ENCODE data around the gene TNFRSF13B. TPM values are rescaled to one million over a fixed set of nuclear protein-coding genes. Genes with fewer than 3 reads are reported as not detected.
"Not testable (repeated sequence)": the region's sequence is repeated elsewhere in the genome, so short reads cannot be mapped to it uniquely, and the experiment has no call there.

The TNFRSF13B gene
- total RNA-seq, 5 donors from 2014 or later (not counting 1 experiment from before 2014, with no cell fraction given), result 0.60 to 7.2 (median 5.0) TPM; not detected in 1

- DNase-seq; CTCF ChIA-PET; H3K27me3 Mint-ChIP-seq; H3K27ac ChIP-seq (ENCODE audit: low read length); H3K27me3 ChIP-seq (replicated peaks in 1 of 2; ENCODE audit: control insufficient read depth in 2 of 2, extremely low read depth in 1 of 2, insufficient read depth in 2 of 2, low read length in 1 of 2); H3K36me3 ChIP-seq (ENCODE audit: control insufficient read depth in 2 of 2, extremely low read depth in 1 of 2, insufficient read depth in 1 of 2, low read length in 1 of 2); H3K36me3 Mint-ChIP-seq; H3K4me3 Mint-ChIP-seq; POLR2A ChIA-PET; H3K4me3 ChIP-seq (ENCODE audit: control insufficient read depth in 1 of 2, extremely low read depth in 1 of 2, low read length in 1 of 2); H3K9me3 ChIP-seq; H3K9me3 Mint-ChIP-seq; ATAC-seq (replicated peaks in 1 of 4): not testable (repeated sequence)
- Mint-ChIP-seq H3K4me1 (peaks cover 33 to 40% (median 39%) of the 10 kb centered on the region in 3 donors), H3K27ac (peak overlapping the region; percentile 39 to 90)
- peaks cover 2 to 35% of the 10 kb centered on the region in 2 experiments for H3K4me1 ChIP-seq (ENCODE audit: control insufficient read depth in 1 of 2, extremely low read depth in 1 of 2, insufficient read depth in 2 of 2, low read length in 2 of 2)
- WGBS (ENCODE audit: insufficient coverage), result 82% methylated on average over 12 of the region's 14 CpGs
Observed at GRCh38 chr17:17013828-17014747, 42.2 kb upstream of the TNFRSF13B start.

DNA sequence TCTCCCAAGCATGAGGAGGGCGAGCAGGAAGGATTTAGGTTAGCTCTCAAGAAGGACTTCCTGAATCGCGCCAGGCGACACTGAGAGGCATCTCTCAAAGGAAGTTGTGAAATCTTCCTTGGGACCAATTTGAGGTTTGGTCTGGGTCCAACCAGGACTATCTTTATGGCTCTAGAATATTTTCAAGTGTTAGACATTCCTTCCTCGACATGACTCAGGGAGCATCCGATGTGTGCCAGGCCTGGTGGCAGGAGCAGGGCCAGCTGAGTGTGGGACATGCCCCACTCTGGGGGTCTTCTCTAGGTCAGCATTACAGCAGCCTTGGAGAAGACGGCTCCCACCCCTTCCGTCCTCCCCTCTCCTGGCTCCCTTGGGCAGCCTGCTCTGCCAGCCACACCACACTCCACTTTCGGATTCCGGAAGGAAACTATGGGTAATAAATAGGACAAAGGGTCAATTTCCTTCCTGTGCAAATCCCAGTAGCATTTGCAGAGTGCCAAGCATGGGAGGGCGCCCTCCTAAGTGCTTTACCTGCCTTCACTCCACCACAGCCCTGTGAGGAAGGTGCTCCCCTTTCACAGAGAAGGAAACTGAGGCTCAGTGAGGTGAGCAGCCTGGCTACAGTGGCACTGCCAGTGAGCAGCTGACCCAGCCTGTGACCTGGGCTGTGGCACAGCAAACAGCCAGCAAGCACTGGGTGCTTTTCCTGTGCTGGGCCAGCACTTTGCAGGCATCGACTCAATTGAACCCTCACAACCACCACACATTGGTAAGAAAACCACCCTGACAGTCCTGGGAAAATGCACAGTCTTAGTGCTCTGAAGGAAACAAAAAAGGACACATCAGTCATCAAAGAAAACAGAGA is 39.4 kb upstream of the TNFRSF13B start:
- peaks cover 0 to 13% of the 10 kb centered on the region in 2 experiments for H3K4me1 ChIP-seq (ENCODE audit: control insufficient read depth in 1 of 2, extremely low read depth in 1 of 2, insufficient read depth in 2 of 2, low read length in 2 of 2)
- H3K9me3 Mint-ChIP-seq; H3K36me3 Mint-ChIP-seq; H3K4me3 ChIP-seq (ENCODE audit: control insufficient read depth in 1 of 2, extremely low read depth in 1 of 2, low read length in 1 of 2); H3K4me3 Mint-ChIP-seq; H3K9me3 ChIP-seq; H3K27me3 Mint-ChIP-seq; H3K27ac ChIP-seq (ENCODE audit: low read length); DNase-seq; H3K27me3 ChIP-seq (replicated peaks in 1 of 2; ENCODE audit: control insufficient read depth in 2 of 2, extremely low read depth in 1 of 2, insufficient read depth in 2 of 2, low read length in 1 of 2); H3K27ac Mint-ChIP-seq; CTCF ChIA-PET; ATAC-seq (replicated peaks in 1 of 4); POLR2A ChIA-PET; H3K36me3 ChIP-seq (ENCODE audit: control insufficient read depth in 2 of 2, extremely low read depth in 1 of 2, insufficient read depth in 1 of 2, low read length in 1 of 2): not testable (repeated sequence)
- peaks cover 14 to 18% (median 18%) of the 10 kb centered on the region in 3 donors for H3K4me1 Mint-ChIP-seq
- no CpG with 5 or more reads among the region's 12 CpGs for WGBS (ENCODE audit: insufficient coverage)

- peaks cover 7 to 12% (median 11%) of the 10 kb centered on the region in 3 donors for H3K4me1 Mint-ChIP-seq
- H3K9me3 ChIP-seq; H3K36me3 ChIP-seq (ENCODE audit: control insufficient read depth in 2 of 2, extremely low read depth in 1 of 2, insufficient read depth in 1 of 2, low read length in 1 of 2); H3K27me3 Mint-ChIP-seq; H3K27me3 ChIP-seq (replicated peaks in 1 of 2; ENCODE audit: control insufficient read depth in 2 of 2, extremely low read depth in 1 of 2, insufficient read depth in 2 of 2, low read length in 1 of 2); POLR2A ChIA-PET; H3K4me3 Mint-ChIP-seq; DNase-seq; H3K27ac Mint-ChIP-seq; H3K36me3 Mint-ChIP-seq; H3K27ac ChIP-seq (ENCODE audit: low read length); ATAC-seq (replicated peaks in 1 of 4); H3K9me3 Mint-ChIP-seq; CTCF ChIA-PET; H3K4me3 ChIP-seq (ENCODE audit: control insufficient read depth in 1 of 2, extremely low read depth in 1 of 2, low read length in 1 of 2): not testable (repeated sequence)
- no CpG with 5 or more reads among the region's 12 CpGs for WGBS (ENCODE audit: insufficient coverage)
- peaks cover 0 to 11% of the 10 kb centered on the region in 2 experiments for H3K4me1 ChIP-seq (ENCODE audit: control insufficient read depth in 1 of 2, extremely low read depth in 1 of 2, insufficient read depth in 2 of 2, low read length in 2 of 2)
Observed at GRCh38 chr17:17010545-17011034, 38.7 kb upstream of the TNFRSF13B start.

- H3K4me3 Mint-ChIP-seq; ATAC-seq (replicated peaks in 1 of 4): not testable (repeated sequence)
Observed at GRCh38 chr17:17009972-17010371, 38.1 kb upstream of the TNFRSF13B start.

DNA sequence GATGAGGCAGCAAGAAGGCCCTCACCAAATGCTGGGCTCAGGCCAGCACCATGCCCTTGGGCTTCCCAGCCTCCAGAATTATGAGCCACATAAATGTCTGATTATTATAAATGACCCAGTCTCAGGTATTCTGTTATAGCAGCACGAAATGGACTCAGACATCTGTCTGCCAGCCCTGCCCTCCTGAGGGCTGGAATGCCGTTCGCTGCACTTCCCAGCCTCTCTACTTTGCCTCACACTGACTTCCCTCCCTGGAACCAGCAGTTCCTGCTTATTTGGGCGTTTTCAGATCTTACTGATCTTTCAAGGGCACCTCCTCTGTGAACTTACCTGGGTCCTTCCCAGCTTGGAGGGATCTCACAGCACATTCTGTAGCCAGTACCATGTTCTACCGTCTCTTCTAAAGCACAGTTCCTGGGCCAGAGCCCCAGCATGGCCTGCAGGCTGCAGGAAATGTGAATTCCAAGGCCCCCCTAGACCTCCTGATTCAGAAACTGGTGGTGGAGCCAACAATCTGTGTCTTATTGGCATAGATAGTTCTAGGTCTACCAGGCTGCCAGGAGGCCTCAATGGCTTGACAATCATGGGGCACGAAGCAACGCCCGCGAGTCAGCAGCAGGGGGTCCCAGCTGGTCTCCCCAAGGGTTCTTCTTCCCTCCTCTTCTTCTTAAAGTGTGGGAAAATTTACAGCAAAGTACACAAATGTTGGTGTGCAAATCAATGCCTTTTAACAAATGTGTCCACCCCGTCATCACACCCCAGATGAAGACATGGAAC is 36.9 kb upstream of the TNFRSF13B start:
- H3K27me3 Mint-ChIP-seq; H3K36me3 ChIP-seq (ENCODE audit: control insufficient read depth in 2 of 2, extremely low read depth in 1 of 2, insufficient read depth in 1 of 2, low read length in 1 of 2); H3K9me3 ChIP-seq; H3K4me1 Mint-ChIP-seq; H3K4me1 ChIP-seq (ENCODE audit: control insufficient read depth in 1 of 2, extremely low read depth in 1 of 2, insufficient read depth in 2 of 2, low read length in 2 of 2); H3K4me3 ChIP-seq (ENCODE audit: control insufficient read depth in 1 of 2, extremely low read depth in 1 of 2, low read length in 1 of 2); H3K27me3 ChIP-seq (replicated peaks in 1 of 2; ENCODE audit: control insufficient read depth in 2 of 2, extremely low read depth in 1 of 2, insufficient read depth in 2 of 2, low read length in 1 of 2); ATAC-seq (replicated peaks in 1 of 4); H3K4me3 Mint-ChIP-seq; H3K27ac Mint-ChIP-seq; H3K9me3 Mint-ChIP-seq; POLR2A ChIA-PET; H3K27ac ChIP-seq (ENCODE audit: low read length); CTCF ChIA-PET; DNase-seq; H3K36me3 Mint-ChIP-seq: not testable (repeated sequence)
- no CpG with 5 or more reads among the region's 10 CpGs for WGBS (ENCODE audit: insufficient coverage)

More at GRCh38 chr17:17009972-17010371, 38.1 kb upstream of the TNFRSF13B start:
- H3K4me1 Mint-ChIP-seq; H3K27me3 Mint-ChIP-seq; H3K27me3 ChIP-seq (replicated peaks in 1 of 2; ENCODE audit: control insufficient read depth in 2 of 2, extremely low read depth in 1 of 2, insufficient read depth in 2 of 2, low read length in 1 of 2); POLR2A ChIA-PET; CTCF ChIA-PET; H3K4me1 ChIP-seq (ENCODE audit: control insufficient read depth in 1 of 2, extremely low read depth in 1 of 2, insufficient read depth in 2 of 2, low read length in 2 of 2); H3K36me3 ChIP-seq (ENCODE audit: control insufficient read depth in 2 of 2, extremely low read depth in 1 of 2, insufficient read depth in 1 of 2, low read length in 1 of 2); H3K27ac ChIP-seq (ENCODE audit: low read length); H3K27ac Mint-ChIP-seq; H3K4me3 ChIP-seq (ENCODE audit: control insufficient read depth in 1 of 2, extremely low read depth in 1 of 2, low read length in 1 of 2); DNase-seq; H3K36me3 Mint-ChIP-seq; H3K9me3 ChIP-seq; H3K9me3 Mint-ChIP-seq: not testable (repeated sequence)
- WGBS (ENCODE audit: insufficient coverage), result no CpG with 5 or more reads among the region's 4 CpGs

DNA sequence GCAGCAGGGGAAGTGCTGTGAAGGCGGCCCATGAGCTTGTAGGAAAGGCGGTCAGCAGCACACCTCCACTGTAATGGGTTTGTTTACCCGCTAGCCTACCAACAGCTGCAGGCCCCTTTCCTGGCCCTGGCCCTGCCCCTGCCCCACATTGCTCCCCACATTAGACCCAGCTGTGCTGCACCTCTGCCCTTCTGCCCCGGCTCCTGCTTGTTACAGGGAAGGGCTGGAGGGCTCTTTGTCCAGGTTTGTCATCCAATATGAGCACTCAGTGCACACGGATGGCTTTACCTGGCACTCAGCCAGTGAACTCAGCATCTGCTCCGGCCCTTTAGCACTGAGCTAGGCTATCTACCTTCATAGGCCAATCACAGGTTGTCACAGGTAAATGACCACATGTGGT is 36.0 kb upstream of the TNFRSF13B start:
- H3K4me1 ChIP-seq (ENCODE audit: control insufficient read depth in 1 of 2, extremely low read depth in 1 of 2, insufficient read depth in 2 of 2, low read length in 2 of 2); H3K27ac Mint-ChIP-seq; H3K27me3 Mint-ChIP-seq; H3K9me3 Mint-ChIP-seq; H3K9me3 ChIP-seq; H3K36me3 ChIP-seq (ENCODE audit: control insufficient read depth in 2 of 2, extremely low read depth in 1 of 2, insufficient read depth in 1 of 2, low read length in 1 of 2); H3K36me3 Mint-ChIP-seq; H3K4me3 ChIP-seq (ENCODE audit: control insufficient read depth in 1 of 2, extremely low read depth in 1 of 2, low read length in 1 of 2); H3K4me1 Mint-ChIP-seq; POLR2A ChIA-PET; H3K4me3 Mint-ChIP-seq; H3K27me3 ChIP-seq (replicated peaks in 1 of 2; ENCODE audit: control insufficient read depth in 2 of 2, extremely low read depth in 1 of 2, insufficient read depth in 2 of 2, low read length in 1 of 2); DNase-seq; CTCF ChIA-PET; ATAC-seq (replicated peaks in 1 of 4); H3K27ac ChIP-seq (ENCODE audit: low read length): not testable (repeated sequence)
- no CpG with 5 or more reads among the region's 6 CpGs for WGBS (ENCODE audit: insufficient coverage)
